ENCODE data around the gene SLC6A19. TPM values are rescaled to one million over a fixed set of nuclear protein-coding genes. Genes with fewer than 3 reads are reported as not detected.

The SLC6A19 gene
- total and polyA plus RNA-seq, 4 donors, result 0.17 to 4.9 (median 0.91) TPM

DNA sequence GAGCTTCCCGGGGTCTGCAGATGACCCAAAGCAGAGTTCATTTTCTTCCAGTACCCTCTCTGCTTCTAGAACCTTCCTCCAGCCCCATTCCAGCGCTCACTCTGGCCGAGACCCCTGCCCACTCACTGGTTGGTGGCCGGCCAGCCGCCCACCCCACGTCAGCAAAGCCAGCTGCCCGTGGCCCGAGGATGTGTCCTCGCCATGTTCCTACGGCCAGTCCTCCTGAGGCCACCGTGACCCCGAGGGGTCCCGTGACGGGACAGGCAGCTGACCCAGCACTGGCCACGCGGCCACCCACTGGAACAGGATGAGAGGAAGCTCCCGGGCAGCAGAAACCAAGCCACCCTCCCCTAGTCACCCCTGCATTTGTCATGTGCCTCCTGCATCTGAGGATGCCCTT lies 39.1 kb upstream of the SLC6A19 start:
- Histone ChIP-seq H3K4me3 (ENCODE audit: low read depth in 1 of 3, low read length in 3 of 3) (no peak overlapping the region), H3K9ac (ENCODE audit: low read depth in 1 of 2, low read length in 2 of 2) (no peak overlapping the region), H3K9me3 (ENCODE audit: control insufficient read depth in 4 of 4, low read length in 3 of 4) (no peaks in the 10 kb centered on the region), H3K27me3 (ENCODE audit: control insufficient read depth in 4 of 4, insufficient read depth in 4 of 4, low read length in 3 of 4) (no peaks in the 10 kb centered on the region), H3K4me1 (ENCODE audit: control insufficient read depth in 4 of 4, insufficient read depth in 4 of 4, low read length in 3 of 4) (peaks cover 0 to 7% (median 2%) of the 10 kb centered on the region in 4 donors), H3K27ac (ENCODE audit: low read depth in 1 of 2, low read length in 2 of 2) (no peak overlapping the region), H3K36me3 (ENCODE audit: control insufficient read depth in 4 of 4, insufficient read depth in 3 of 4, low read depth in 1 of 4, low read length in 3 of 4) (no peaks in the 10 kb centered on the region)
- 78% methylated on average over 17 of the region's 17 CpGs for WGBS
- DNase-seq (ENCODE audit: low spot score), result no peak
- TF ChIP-seq GABPA (IDR thresholded peaks at IDR 0.05 in 1 of 2, conservative IDR thresholded peaks at IDR 0.05 in 1 of 2) (no peak), HNF4G (IDR thresholded peaks at IDR 0.05) (no peak), YY1 (IDR thresholded peaks at IDR 0.05) (no peak), NR2F2 (IDR thresholded peaks at IDR 0.05) (no peak), RAD21 (IDR thresholded peaks at IDR 0.05) (no peak), TAF1 (conservative IDR thresholded peaks at IDR 0.05) (no peak), HNF4A (conservative IDR thresholded peaks at IDR 0.05) (no peak), JUND (IDR thresholded peaks at IDR 0.05) (no peak), FOXA1 (IDR thresholded peaks at IDR 0.05) (no peak), RXRA (IDR thresholded peaks at IDR 0.05) (no peak)
- TF ChIP-seq, protein P1, sequence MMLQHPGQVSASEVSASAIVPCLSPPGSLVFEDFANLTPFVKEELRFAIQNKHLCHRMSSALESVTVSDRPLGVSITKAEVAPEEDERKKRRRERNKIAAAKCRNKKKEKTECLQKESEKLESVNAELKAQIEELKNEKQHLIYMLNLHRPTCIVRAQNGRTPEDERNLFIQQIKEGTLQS (IDR thresholded peaks at IDR 0.05), result no peak

DNA sequence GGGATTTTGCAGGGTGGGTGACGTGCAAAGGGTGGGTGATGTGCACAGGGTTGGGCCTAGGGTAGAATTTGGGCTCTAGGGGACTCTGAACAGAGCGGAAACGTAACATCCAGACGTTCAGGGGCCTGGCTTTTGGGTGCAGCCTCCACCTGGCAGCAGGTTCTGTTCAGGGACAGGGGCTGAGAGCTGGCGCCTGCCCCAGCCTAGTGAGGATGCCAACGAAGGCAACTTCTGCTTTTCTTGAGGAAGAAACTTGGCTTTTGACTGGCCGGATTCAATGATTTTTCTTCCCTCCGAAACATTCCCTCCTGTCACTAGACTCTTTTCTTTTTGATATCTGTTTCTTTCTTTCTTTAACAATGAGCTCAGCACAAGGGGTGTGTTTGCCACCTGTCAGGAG lies 38.6 kb upstream of the SLC6A19 start:
- H3K9ac ChIP-seq (ENCODE audit: low read depth in 1 of 2, low read length in 2 of 2), result no peak overlapping the region
- H3K27me3 ChIP-seq (ENCODE audit: control insufficient read depth in 4 of 4, insufficient read depth in 4 of 4, low read length in 3 of 4), result no peaks in the 10 kb centered on the region
- WGBS, result 78% methylated on average over 8 of the region's 8 CpGs
- no peak for TF ChIP-seq HNF4A (conservative IDR thresholded peaks at IDR 0.05)
- no peak for TF ChIP-seq TAF1 (conservative IDR thresholded peaks at IDR 0.05)
- TF ChIP-seq, protein P2, sequence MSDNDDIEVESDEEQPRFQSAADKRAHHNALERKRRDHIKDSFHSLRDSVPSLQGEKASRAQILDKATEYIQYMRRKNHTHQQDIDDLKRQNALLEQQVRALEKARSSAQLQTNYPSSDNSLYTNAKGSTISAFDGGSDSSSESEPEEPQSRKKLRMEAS (IDR thresholded peaks at IDR 0.05), result no peak
- TF ChIP-seq HNF4G (IDR thresholded peaks at IDR 0.05), result no peak
- TF ChIP-seq, protein P1 (IDR thresholded peaks at IDR 0.05), result no peak
- no peak for TF ChIP-seq FOXA1 (IDR thresholded peaks at IDR 0.05)
- TF ChIP-seq EGR1 (IDR thresholded peaks at IDR 0.05; ENCODE audit: low read depth in 2 of 2), result no peak
- no peak for TF ChIP-seq GABPA (IDR thresholded peaks at IDR 0.05 in 1 of 2, conservative IDR thresholded peaks at IDR 0.05 in 1 of 2)
- no peak for TF ChIP-seq FOXA2 (IDR thresholded peaks at IDR 0.05)
- no peak for TF ChIP-seq NR2F2 (IDR thresholded peaks at IDR 0.05)
- no peak for TF ChIP-seq SP1 (IDR thresholded peaks at IDR 0.05)
- no peak for TF ChIP-seq YY1 (IDR thresholded peaks at IDR 0.05)
- TF ChIP-seq, protein P3, sequence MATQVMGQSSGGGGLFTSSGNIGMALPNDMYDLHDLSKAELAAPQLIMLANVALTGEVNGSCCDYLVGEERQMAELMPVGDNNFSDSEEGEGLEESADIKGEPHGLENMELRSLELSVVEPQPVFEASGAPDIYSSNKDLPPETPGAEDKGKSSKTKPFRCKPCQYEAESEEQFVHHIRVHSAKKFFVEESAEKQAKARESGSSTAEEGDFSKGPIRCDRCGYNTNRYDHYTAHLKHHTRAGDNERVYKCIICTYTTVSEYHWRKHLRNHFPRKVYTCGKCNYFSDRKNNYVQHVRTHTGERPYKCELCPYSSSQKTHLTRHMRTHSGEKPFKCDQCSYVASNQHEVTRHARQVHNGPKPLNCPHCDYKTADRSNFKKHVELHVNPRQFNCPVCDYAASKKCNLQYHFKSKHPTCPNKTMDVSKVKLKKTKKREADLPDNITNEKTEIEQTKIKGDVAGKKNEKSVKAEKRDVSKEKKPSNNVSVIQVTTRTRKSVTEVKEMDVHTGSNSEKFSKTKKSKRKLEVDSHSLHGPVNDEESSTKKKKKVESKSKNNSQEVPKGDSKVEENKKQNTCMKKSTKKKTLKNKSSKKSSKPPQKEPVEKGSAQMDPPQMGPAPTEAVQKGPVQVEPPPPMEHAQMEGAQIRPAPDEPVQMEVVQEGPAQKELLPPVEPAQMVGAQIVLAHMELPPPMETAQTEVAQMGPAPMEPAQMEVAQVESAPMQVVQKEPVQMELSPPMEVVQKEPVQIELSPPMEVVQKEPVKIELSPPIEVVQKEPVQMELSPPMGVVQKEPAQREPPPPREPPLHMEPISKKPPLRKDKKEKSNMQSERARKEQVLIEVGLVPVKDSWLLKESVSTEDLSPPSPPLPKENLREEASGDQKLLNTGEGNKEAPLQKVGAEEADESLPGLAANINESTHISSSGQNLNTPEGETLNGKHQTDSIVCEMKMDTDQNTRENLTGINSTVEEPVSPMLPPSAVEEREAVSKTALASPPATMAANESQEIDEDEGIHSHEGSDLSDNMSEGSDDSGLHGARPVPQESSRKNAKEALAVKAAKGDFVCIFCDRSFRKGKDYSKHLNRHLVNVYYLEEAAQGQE (IDR thresholded peaks at IDR 0.05), result no peak
- TF ChIP-seq RXRA (IDR thresholded peaks at IDR 0.05), result no peak
- TF ChIP-seq JUND (IDR thresholded peaks at IDR 0.05), result no peak
- no peak overlapping the region for H3K4me3 ChIP-seq (ENCODE audit: low read depth in 1 of 3, low read length in 3 of 3)
- no peak overlapping the region for H3K27ac ChIP-seq (ENCODE audit: low read depth in 1 of 2, low read length in 2 of 2)
- no peak for DNase-seq (ENCODE audit: low spot score)
- H3K9me3 ChIP-seq (ENCODE audit: control insufficient read depth in 4 of 4, low read length in 3 of 4), result no peaks in the 10 kb centered on the region
- peaks cover 0 to 7% (median 2%) of the 10 kb centered on the region in 4 donors for H3K4me1 ChIP-seq (ENCODE audit: control insufficient read depth in 4 of 4, insufficient read depth in 4 of 4, low read length in 3 of 4)
- no peaks in the 10 kb centered on the region for H3K36me3 ChIP-seq (ENCODE audit: control insufficient read depth in 4 of 4, insufficient read depth in 3 of 4, low read depth in 1 of 4, low read length in 3 of 4)
